GM18526 (cell line): ENCODE results near the gene KCNJ12.

Source experiments
- POLR2A ChIP-seq: IDR thresholded peaks from 3 replicates; pipeline ENCODE4 v1.6.1; 2011; ENCODE audit not compliant: insufficient read length; ENCODE audit errors: extremely low read depth

KCNJ12 gene

DNA sequence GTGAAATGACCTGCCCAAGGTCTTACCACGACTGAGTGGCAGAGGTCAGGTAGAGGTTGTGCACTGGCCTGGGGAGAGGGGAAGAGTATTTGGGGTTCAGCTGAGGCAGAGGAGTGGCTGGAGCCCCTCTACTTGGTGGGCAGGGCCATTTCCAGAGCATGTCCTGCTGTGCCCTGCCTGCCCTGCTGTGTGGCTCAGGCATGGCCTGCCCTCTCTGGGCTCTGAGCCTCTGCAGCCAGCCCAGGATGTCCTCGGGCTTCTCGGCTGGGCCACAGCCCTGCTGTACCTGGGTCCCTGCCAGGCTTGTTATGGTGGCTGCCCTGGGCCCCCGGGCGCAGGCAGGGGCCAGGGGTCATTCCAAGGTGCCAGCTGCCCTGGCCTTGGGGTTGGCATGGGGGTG lies 19.6 kb downstream of the KCNJ12 start:
- TF ChIP-seq POLR2A, result no peak

GRCh38 chr17:21396237-21396636 lies 20.1 kb downstream of the KCNJ12 start:
- no peak for TF ChIP-seq POLR2A

DNA sequence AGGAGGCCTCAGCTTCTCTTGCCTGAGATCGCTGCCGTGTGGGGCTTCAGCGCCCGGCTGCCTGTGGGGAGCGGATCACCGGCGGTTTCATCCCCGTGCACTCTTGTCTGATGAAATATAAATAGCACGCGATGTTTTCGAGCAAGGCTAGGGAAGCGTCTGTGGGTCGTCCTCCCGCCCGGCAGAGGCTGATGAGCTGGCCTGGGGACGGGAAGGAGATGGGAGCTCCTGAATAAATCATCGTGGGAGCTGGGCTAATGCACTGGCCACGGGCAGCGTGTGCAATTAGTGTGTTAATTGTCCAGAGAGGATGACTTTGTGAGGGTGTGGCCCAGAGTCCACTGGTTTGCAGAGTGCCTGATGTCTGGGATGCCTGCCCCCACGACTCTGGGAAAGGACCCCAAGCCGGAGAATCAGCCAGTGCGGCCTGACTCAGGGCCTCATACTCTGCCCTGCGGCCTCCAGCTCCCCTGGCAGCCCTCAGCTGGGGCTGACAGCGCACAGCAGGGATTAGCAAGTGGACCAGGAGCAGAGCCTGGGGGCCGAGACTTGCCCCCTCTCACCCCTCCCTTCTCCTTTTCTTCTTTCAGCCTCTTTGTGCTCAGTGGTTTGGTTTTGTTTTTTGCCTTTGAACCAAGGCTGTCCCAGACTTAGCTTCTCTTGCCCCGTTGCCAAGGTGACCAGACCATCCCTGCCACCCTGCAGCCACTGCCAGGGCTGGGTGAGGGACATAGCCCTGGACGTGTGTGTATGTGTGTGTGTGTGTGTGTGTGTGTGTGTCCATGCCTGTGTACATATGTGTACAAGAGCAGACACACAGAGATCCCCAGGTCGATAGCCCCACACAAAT lies 21.4 kb downstream of the KCNJ12 start:
- TF ChIP-seq POLR2A, result no peak

GRCh38 chr17:21399474-21400186 lies 23.5 kb downstream of the KCNJ12 start:
- TF ChIP-seq POLR2A, result no peak

- TF ChIP-seq POLR2A, result no peak
Observed at GRCh38 chr17:21400816-21401593, 24.8 kb downstream of the KCNJ12 start.

- TF ChIP-seq POLR2A, result no peak
Observed at GRCh38 chr17:21417921-21418320, 41.8 kb downstream of the KCNJ12 start.

DNA sequence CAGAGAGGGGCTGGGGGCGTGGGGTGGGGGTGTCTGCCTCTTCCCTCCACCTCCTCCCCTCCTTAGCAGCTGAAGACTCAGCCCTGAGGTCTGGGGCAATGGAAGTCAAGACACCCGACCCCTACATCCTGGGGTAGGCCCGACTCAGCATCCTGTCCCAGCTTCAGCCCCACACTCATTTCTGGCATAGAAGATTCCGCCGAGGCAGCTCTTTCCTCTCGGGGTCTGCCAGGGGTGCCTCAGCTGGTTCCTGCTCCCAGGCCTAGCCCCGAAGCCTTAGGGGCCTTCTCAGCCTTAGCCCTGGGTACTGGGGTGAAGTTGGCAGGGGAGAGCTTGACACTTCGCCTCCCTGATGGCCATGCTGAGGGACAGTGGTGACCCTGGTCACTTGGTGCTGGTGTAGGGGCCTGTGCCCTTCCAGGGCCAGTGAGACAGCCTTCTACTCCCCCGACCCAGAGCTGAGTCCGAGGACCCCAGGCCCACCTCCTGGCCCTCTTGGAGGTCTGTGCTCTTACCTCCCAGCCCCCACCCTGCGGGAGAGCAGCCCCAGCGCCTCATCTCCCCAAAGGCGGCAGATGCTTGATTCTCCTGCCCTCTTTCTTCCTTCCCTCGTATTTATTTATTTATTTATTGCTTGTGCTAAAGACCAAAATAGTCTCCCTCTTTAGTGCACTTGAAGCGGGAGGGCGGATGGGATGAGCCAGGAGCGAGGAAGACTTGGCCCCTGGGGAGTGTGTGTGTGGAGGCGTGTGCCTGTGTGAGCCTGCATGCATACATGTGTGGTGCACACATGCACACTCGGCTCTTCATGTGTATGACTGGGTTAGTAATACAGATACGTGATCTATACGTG lies 42.5 kb downstream of the KCNJ12 start:
- TF ChIP-seq POLR2A, result no peak

DNA sequence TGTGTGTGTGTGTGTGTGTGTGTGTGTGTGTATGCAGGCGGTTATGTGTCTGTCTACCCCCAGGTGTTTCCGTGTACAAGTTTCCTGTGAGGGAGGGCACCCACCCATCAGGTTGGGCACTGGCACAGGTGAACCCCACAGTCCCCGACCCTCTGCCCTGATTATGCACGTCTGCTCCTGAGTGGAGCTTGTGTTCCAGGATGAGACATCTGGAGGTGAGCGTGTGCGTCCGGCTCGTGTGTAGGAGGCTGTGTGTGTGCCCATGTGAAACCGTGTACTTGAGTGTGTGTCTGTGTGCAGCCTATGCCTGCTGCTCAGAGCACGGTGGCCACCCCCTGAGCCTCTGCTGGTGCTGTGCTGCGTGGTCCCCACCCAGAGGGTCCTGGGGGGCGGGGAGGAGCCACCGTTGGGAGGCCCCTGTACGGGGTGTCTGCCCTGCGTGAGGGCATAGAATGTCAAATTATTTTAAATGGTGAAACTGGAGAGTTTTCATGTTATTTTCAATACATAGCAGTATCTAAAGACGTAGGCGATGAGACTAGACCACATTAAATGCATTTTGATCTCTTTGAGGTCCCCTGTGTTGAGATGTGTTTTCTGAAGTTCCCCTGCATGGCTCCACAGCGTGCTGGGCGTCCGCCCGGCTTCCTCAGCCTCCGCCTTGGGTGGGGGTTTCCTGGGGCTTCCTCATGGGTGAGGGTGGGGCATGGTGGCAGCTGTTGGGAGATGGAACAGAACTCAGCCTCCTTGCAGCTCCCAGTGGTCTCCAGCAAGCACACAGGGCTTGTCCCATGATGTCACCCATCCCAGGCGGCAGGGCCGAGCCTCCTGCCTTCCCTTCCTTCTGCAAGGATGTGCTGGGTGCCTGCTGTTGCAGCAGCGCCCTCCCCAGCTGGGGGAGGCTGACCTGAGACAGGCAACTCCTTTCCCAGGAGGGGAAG lies 43.4 kb downstream of the KCNJ12 start:
- no peak for TF ChIP-seq POLR2A

- TF ChIP-seq POLR2A, result no peak
Observed at GRCh38 chr17:21425321-21425720, 49.2 kb downstream of the KCNJ12 start.

GRCh38 chr17:21425736-21426135 lies 49.6 kb downstream of the KCNJ12 start:
- no peak for TF ChIP-seq POLR2A

- no peak for TF ChIP-seq POLR2A
Observed at GRCh38 chr17:21445091-21445650, 69.0 kb downstream of the KCNJ12 start.

DNA sequence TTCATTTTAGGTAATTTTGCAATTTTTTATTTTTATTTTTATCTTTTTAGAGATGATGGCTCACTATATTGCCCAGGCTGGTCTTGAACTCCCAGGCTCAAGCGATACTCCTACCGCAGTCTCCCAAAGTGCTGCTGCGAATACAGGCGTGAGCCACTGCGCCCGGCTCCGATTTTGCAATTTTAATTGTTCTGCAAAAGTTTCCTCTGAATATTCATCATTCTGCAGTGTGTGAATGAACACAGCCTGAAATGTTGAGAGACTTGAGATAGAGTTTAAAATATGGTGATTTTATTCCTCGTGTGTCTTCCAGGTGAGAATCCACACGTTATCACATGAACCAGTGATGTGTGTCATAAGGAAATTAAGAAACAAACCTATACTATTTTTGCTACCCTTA lies 75.8 kb downstream of the KCNJ12 start:
- TF ChIP-seq POLR2A, result no peak

GRCh38 chr17:21452377-21453143 lies 76.4 kb downstream of the KCNJ12 start:
- TF ChIP-seq POLR2A, result no peak
